ENCODE data around the gene ASAP3.

ASAP3 gene

GRCh38 chr1:23428136-23428905 lies 55.7 kb downstream of the ASAP3 start:
- H3K4me1 ChIP-seq (ENCODE audit: low read length) = no peaks in the 10 kb centered on the region
- H3K27me3 ChIP-seq (ENCODE audit: low read depth, low read length) = peaks cover 12% of the 10 kb centered on the region; the same call in 1 of the 2 replicates
- H3K9me3 ChIP-seq (ENCODE audit: insufficient read depth, low read length) = no peaks in the 10 kb centered on the region
- no peak overlapping the region for H3K9ac ChIP-seq (ENCODE audit: low read length)
- H3K27ac ChIP-seq (ENCODE audit: low read length) = no peak overlapping the region
- H2AFZ ChIP-seq (ENCODE audit: low read depth, low read length) = no peak overlapping the region
- no peaks in the 10 kb centered on the region for H4K20me1 ChIP-seq (ENCODE audit: insufficient read depth, low read length)
- no peaks in the 10 kb centered on the region for H3K36me3 ChIP-seq (replicated peaks; ENCODE audit: low read depth, low read length)
- H3K79me2 ChIP-seq (ENCODE audit: low read length) = no peaks in the 10 kb centered on the region
- no peak overlapping the region for H3K4me3 ChIP-seq (ENCODE audit: low read length)
- H3K4me2 ChIP-seq (ENCODE audit: low read length) = no peak overlapping the region
- TF ChIP-seq CTCF (IDR thresholded peaks at IDR 0.05; ENCODE audit: low read depth, low read length) (no peak), EZH2phosphoT487 (IDR thresholded peaks at IDR 0.05; ENCODE audit: low read depth) (no peak)

GRCh38 chr1:23427550-23427949 lies 56.4 kb downstream of the ASAP3 start:
- Histone ChIP-seq H3K4me3 (ENCODE audit: low read length) (no peak overlapping the region), H3K79me2 (ENCODE audit: low read length) (no peaks in the 10 kb centered on the region), H4K20me1 (ENCODE audit: insufficient read depth, low read length) (no peaks in the 10 kb centered on the region), H3K9me3 (ENCODE audit: insufficient read depth, low read length) (no peaks in the 10 kb centered on the region), H3K4me1 (ENCODE audit: low read length) (no peaks in the 10 kb centered on the region), H3K36me3 (replicated peaks; ENCODE audit: low read depth, low read length) (no peaks in the 10 kb centered on the region), H3K9ac (ENCODE audit: low read length) (no peak overlapping the region), H2AFZ (ENCODE audit: low read depth, low read length) (no peak overlapping the region), H3K27me3 (ENCODE audit: low read depth, low read length) (peaks cover 12% of the 10 kb centered on the region; the same call in 1 of the 2 replicates), H3K4me2 (ENCODE audit: low read length) (no peak overlapping the region), H3K27ac (ENCODE audit: low read length) (no peak overlapping the region)
- no peak for TF ChIP-seq EZH2phosphoT487 (IDR thresholded peaks at IDR 0.05; ENCODE audit: low read depth)
- no peak for TF ChIP-seq CTCF (IDR thresholded peaks at IDR 0.05; ENCODE audit: low read depth, low read length)

GRCh38 chr1:23426828-23427227 lies 57.2 kb downstream of the ASAP3 start:
- H4K20me1 ChIP-seq (ENCODE audit: insufficient read depth, low read length) = no peaks in the 10 kb centered on the region
- no peaks in the 10 kb centered on the region for H3K9me3 ChIP-seq (ENCODE audit: insufficient read depth, low read length)
- no peak overlapping the region for H2AFZ ChIP-seq (ENCODE audit: low read depth, low read length)

GRCh38 chr1:23425193-23425494 lies 58.8 kb downstream of the ASAP3 start:
- Histone ChIP-seq H3K4me2 (ENCODE audit: low read length) (no peak overlapping the region), H2AFZ (ENCODE audit: low read depth, low read length) (no peak overlapping the region), H3K27ac (ENCODE audit: low read length) (no peak overlapping the region), H3K9ac (ENCODE audit: low read length) (no peak overlapping the region), H3K9me3 (ENCODE audit: insufficient read depth, low read length) (no peaks in the 10 kb centered on the region), H3K27me3 (ENCODE audit: low read depth, low read length) (peaks cover 16% of the 10 kb centered on the region; the same call in 1 of the 2 replicates), H4K20me1 (ENCODE audit: insufficient read depth, low read length) (no peaks in the 10 kb centered on the region), H3K4me3 (ENCODE audit: low read length) (no peak overlapping the region), H3K36me3 (replicated peaks; ENCODE audit: low read depth, low read length) (no peaks in the 10 kb centered on the region), H3K79me2 (ENCODE audit: low read length) (no peaks in the 10 kb centered on the region), H3K4me1 (ENCODE audit: low read length) (no peaks in the 10 kb centered on the region)
- TF ChIP-seq CTCF (IDR thresholded peaks at IDR 0.05; ENCODE audit: low read depth, low read length) (no peak), EZH2phosphoT487 (IDR thresholded peaks at IDR 0.05; ENCODE audit: low read depth) (no peak)

More at GRCh38 chr1:23426828-23427227, 57.2 kb downstream of the ASAP3 start:
- Histone ChIP-seq H3K4me2 (ENCODE audit: low read length) (no peak overlapping the region), H3K27ac (ENCODE audit: low read length) (no peak overlapping the region), H3K9ac (ENCODE audit: low read length) (no peak overlapping the region), H3K36me3 (replicated peaks; ENCODE audit: low read depth, low read length) (no peaks in the 10 kb centered on the region), H3K79me2 (ENCODE audit: low read length) (no peaks in the 10 kb centered on the region), H3K4me1 (ENCODE audit: low read length) (no peaks in the 10 kb centered on the region), H3K27me3 (ENCODE audit: low read depth, low read length) (peaks cover 12% of the 10 kb centered on the region; the same call in 1 of the 2 replicates), H3K4me3 (ENCODE audit: low read length) (no peak overlapping the region)
- TF ChIP-seq EZH2phosphoT487 (IDR thresholded peaks at IDR 0.05; ENCODE audit: low read depth) = no peak
- TF ChIP-seq CTCF (IDR thresholded peaks at IDR 0.05; ENCODE audit: low read depth, low read length) = no peak
